NCI-H2196 treated with DMSO at 0.1 percent for 48 hours (cell line): ENCODE data around the gene SDR39U1.
A peak's percentile ranks its signal among the peaks of the same experiment; 100 is the strongest.

Experiments
- DNase-seq: peaks from one replicate; lab custom pipeline; 2025; ENCODE audit not compliant: unreplicated experiment; lab: John Stamatoyannopoulos, UW

The SDR39U1 gene

GRCh38 chr14:24443053-24443665 is 583 bp upstream of the SDR39U1 start:
- DNase-seq, result no peak

DNA sequence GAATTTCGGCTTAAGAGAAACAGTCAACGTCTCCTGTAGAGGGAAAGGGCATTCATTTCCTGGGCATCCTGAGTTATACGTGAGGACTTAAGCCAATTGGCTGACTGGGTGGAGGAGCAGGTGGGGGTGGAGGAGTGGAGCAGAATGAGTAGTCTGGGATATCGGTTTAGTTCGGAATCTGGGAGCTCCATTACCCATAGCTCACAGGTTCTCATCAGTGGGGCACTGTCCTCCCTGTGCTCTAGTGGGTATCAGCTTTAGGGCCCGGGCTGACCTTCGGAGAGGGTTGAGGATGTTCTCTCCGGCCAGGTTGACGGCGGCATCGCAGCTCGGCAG is 704 bp downstream of the SDR39U1 start:
- DNase-seq, result peak; percentile 75

- no peak for DNase-seq
Observed at GRCh38 chr14:24441485-24441884, 1.1 kb downstream of the SDR39U1 start.

DNA sequence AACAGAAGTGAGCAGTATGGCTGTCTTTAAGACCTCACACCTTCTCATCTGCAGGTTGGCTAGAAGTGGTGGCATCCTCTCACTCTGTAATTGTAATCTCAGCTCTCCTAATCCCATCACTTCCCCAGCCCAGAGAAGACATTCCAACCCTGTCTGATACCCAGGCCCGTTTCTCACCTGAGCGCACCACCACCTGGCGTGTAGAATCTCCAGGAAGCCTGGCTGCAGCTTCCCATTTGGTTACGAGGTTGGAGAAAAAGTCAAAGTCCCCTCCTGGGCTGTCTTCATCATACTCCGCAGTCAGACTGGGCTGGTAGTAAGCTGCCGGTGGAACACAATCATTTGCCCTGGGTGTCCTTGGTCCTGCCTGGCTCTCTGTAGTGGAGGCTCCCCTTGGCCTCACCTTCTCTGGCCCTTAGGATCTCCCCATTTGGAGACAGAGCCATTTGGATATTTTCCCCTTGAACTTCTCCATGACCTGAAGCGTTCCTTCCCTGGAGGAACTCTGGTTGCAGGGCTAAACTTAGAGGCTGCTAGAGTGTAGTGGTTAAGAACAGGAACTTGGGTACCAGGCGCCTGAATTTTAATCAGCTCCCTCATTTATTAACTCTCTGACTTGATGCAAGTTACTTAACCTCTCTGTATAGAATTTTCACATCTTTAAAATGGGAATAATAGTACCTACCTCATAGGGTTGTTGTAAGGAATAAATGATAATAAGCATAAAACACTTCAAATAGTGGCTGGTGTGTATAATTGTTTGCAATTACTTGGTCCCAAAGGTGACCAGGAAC is 1.8 kb downstream of the SDR39U1 start:
- DNase-seq, result no peak

- DNase-seq, result no peak
Observed at GRCh38 chr14:24439830-24440605, 2.6 kb downstream of the SDR39U1 start.

DNA sequence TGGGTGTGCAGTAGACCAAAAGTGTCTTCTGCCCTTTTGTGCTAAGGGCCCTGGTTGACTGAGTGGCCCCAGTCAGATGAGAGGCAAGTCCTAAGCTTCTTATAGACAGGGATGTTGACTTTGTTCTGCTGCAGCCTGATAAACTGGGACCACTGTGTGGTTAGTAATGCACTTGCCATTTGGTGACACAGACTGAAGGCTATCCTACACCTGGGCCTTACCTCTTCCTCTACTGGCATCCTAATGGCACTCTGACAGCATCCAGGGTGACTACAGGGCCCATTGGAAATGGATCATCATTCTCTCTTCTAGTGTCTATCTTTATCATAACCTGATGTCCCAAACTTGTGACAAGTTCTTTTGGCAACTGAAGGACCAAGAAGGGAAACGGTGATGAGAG is 3.3 kb downstream of the SDR39U1 start:
- DNase-seq, result no peak

GRCh38 chr14:24438223-24439097 is 4.1 kb downstream of the SDR39U1 start:
- no peak for DNase-seq

- DNase-seq, result no peak
Observed at GRCh38 chr14:24437736-24438067, 4.9 kb downstream of the SDR39U1 start.

GRCh38 chr14:24437020-24437735 is 5.4 kb downstream of the SDR39U1 start:
- DNase-seq, result no peak

DNA sequence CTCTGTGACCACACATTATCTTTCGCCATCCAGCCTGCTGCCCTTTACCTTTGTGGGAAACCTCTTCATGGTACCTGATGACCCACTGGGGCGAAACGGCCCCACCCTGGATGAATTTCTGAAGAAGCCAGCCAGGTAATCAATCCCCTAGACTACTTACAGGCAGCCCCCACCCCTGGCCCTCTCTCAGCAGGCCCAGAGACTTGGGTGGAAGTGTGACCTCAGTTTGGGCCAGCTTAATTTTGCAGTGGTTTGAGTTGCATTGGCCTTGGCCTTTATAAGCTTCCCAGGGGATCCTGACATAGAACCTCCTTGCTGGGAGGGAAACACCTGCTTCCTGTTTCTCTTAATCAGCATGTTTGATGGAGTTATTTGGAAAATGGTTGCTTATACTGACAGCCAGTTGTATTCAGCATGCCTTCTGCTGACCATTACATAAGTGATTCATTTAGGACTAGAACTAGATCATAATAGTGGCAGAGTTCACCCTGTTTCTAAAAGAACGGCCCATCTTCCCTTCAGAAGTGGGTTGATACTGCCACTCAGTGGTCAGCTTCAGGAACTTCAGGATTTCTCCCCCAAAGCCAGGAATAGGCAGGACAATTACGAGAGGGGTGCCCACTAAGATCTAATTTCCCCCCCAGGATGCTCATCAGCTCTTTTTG is 6.1 kb downstream of the SDR39U1 start:
- peak; percentile 49 for DNase-seq

DNA sequence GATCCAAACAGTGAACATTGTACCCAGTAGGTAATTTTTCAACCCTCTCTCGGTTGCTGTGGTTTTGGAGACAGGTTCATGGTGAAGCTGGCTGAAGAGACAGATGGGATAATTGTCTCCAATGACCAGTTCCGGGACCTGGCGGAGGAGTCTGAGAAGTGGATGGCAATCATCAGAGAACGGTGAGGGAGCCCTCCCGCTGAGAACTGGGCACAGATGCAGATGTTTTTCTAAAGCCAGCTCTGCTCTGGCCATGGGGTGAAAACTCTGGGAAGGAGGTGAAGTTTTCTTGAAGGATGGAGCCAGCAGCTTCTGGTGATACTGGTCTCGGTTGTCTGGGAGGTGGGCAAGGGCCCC is 6.6 kb downstream of the SDR39U1 start:
- no peak for DNase-seq

- DNase-seq, result no peak
Observed at GRCh38 chr14:24435192-24435810, 7.3 kb downstream of the SDR39U1 start.

DNA sequence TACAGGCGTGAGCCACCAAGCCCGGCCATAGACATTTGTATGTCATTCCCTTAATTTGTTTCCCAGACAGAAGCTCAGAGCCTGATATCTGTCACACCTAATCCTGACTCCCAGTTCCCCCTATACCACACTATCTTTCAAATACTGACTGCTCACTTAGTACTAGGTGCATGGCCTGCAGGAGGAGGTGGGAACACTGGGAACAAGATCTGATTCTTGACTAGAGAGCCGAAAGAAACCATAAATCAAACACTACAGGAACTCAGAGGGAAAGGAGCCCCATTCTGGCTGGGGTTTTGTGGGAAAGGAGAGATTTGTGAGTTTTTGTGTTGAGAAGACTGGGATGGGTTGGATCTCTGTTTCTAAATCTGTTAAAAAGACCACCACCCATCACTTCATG is 7.9 kb downstream of the SDR39U1 start:
- DNase-seq, result no peak

- no peak for DNase-seq
Observed at GRCh38 chr14:24434036-24434435, 8.5 kb downstream of the SDR39U1 start.

DNA sequence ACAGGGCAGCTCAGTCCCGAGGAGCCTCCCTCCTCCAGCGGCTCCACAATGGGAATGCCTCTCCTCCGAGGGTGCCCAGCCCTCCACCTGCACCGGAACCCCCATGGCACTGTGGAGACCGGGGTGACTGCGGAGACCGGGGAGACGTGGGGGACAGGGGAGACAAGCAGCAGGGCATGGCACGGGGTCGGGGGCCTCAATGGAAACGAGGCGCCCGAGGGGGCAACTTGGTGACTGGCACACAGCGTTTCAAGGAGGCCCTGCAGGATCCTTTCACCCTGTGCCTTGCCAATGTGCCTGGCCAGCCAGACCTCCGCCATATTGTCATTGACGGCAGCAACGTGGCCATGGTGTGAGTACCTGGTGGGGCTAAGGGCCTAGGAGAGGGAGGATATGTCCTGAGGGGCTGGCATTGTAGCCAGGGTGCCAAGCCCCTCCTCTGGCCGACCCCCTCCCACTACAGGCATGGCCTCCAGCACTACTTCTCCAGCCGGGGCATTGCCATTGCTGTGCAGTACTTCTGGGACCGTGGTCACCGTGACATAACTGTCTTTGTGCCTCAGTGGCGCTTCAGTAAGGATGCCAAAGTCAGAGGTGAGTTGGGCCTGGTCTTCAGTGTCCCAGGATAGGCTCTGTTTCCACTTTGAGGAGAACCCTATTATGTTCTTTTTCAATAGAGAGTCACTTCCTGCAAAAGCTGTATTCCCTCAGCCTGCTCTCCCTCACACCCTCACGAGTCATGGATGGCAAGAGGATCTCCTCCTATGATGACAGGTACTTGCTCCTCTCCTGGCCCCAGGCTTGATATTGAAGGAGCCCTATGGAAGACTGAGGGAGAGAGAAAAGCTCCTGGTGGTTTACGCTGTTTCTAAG is 10.1 kb downstream of the SDR39U1 start:
- DNase-seq, result no peak

DNA sequence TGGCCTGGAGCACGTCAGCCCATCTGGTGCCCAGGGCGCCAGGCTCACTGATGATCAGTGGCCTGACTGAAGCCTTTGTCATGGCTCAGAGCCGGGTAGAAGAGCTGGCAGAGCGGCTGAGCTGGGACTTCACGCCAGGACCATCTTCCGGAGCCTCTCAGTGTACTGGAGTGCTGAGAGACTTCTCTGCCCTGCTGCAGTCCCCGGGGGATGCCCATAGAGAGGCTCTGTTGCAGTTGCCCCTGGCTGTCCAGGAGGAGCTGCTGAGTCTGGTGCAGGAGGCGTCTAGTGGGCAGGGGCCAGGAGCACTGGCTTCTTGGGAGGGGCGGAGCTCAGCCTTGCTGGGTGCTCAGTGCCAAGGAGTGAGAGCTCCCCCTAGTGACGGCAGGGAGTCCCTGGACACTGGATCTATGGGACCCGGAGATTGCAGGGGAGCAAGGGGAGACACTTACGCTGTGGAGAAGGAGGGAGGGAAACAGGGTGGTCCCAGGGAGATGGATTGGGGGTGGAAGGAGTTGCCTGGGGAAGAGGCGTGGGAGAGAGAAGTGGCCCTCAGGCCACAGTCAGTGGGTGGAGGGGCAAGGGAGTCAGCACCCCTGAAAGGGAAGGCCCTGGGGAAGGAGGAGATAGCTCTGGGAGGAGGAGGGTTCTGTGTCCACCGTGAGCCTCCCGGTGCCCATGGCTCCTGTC is 10.9 kb downstream of the SDR39U1 start:
- DNase-seq, result peak; percentile 73

DNA sequence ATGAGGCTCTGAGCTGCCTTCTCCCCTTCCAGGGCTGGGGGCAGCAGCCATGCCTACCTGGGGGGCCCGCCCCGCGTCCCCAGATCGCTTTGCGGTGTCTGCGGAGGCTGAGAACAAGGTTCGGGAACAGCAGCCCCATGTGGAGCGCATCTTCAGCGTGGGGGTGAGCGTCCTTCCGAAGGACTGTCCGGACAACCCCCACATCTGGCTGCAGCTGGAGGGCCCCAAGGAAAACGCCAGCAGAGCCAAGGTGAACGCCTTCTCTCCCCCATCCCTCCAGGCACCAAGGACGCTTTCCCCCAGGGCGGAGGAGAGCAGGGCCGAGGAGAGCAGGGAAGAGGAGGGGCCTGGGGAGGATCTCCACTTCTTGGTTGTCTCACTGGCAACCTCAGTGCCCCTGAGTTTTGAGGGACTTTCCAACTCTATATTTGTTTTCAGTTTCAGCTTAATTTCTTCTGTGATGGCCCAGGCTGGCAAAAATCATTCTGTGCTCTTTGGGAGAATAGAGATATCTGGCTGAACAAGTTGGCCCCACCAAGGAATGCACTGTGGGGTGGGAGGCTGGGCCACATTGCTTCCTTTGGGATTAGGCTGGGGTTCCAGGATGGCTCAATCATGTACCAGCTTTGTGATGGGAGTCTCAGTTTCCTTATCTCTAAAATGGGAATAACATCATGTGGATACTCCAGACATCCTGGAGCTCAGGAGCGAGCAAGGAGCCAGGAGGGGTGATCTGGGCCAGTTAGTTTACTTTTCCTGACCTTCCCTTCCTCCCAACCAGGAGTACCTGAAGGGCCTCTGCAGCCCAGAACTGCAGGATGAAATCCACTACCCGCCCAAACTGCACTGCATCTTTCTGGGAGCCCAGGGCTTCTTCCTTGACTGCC is 11.7 kb downstream of the SDR39U1 start:
- DNase-seq, result no peak
